Anterior cingulate cortex (tissue), 58 donors: ENCODE measurements around the gene FBXL12.
"Not testable (repeated sequence)": the region's sequence is repeated elsewhere in the genome, so short reads cannot be mapped to it uniquely, and the experiment has no call there.

Source experiments
- DNase-seq, 58 donors: peaks; one replicate each; lab custom pipeline; 2025; lab: John Stamatoyannopoulos, UW

The FBXL12 gene

GRCh38 chr19:9818734-9819595 lies at the start of gene FBXL12:
Gene FBXL12 (minus strand): TSS chr19:9819079. CDS start chr19:9818813, 266 bp downstream.
- DNase-seq: peak; percentile 90 to 100 (median 100)

- peak in 21 of 58 donors; percentile 5 to 53 (median 20) for DNase-seq
These were observed 47.0 kb upstream of the FBXL12 start for GRCh38 chr19:9865732-9866501.

- DNase-seq: no peak
These were observed 44.9 kb upstream of the FBXL12 start for GRCh38 chr19:9863759-9864158.

GRCh38 chr19:9862938-9863337 lies 44.1 kb upstream of the FBXL12 start:
- no peak for DNase-seq

GRCh38 chr19:9861503-9861902 lies 42.6 kb upstream of the FBXL12 start:
- DNase-seq: no peak

- no peak for DNase-seq
These were observed 41.5 kb upstream of the FBXL12 start for GRCh38 chr19:9860407-9860806.

GRCh38 chr19:9858766-9859165 lies 39.9 kb upstream of the FBXL12 start:
- no peak for DNase-seq

GRCh38 chr19:9857920-9858746 lies 39.3 kb upstream of the FBXL12 start:
- DNase-seq: peak in 5 of 58 donors; percentile 3 to 24 (median 16)

GRCh38 chr19:9857076-9857721 lies 38.3 kb upstream of the FBXL12 start:
- DNase-seq: no peak

GRCh38 chr19:9856609-9857008 lies 37.7 kb upstream of the FBXL12 start:
- DNase-seq: no peak

GRCh38 chr19:9854282-9854846 lies 35.5 kb upstream of the FBXL12 start:
- no peak for DNase-seq

GRCh38 chr19:9850235-9850959 lies 31.5 kb upstream of the FBXL12 start:
- DNase-seq: peak in 19 of 58 donors; percentile 9 to 56 (median 28)

GRCh38 chr19:9849791-9850190 lies 30.9 kb upstream of the FBXL12 start:
- DNase-seq: no peak

- DNase-seq: no peak
These were observed 29.9 kb upstream of the FBXL12 start for GRCh38 chr19:9848762-9849161.

- DNase-seq: peak in 15 of 58 donors; percentile 2 to 49 (median 14)
These were observed 29.2 kb upstream of the FBXL12 start for GRCh38 chr19:9848060-9848459.

GRCh38 chr19:9847087-9847671 lies 28.3 kb upstream of the FBXL12 start:
- DNase-seq: peak in 47 of 58 donors; percentile 2 to 80 (median 30)

- DNase-seq: not testable (repeated sequence)
These were observed 24.9 kb upstream of the FBXL12 start for GRCh38 chr19:9843626-9844273.
